ENCODE measurements around the gene MYO5B.
"Not testable (repeated sequence)": the region's sequence is repeated elsewhere in the genome, so short reads cannot be mapped to it uniquely, and the experiment has no call there.

Gene MYO5B

GRCh38 chr18:49846361-49846662 is 348.6 kb downstream of the MYO5B start:
- Histone ChIP-seq H3K9me3 (no peaks in the 10 kb centered on the region), H3K36me3 (replicated peaks) (no peaks in the 10 kb centered on the region; the same call in 1 of the 2 replicates), H3K27me3 (ENCODE audit: low read depth) (no peaks in the 10 kb centered on the region), H3K4me3 (no peak overlapping the region), H3K4me1 (peaks cover 8% of the 10 kb centered on the region)
- no peak for DNase-seq (ENCODE audit: low spot score in 2 of 2)
- in situ Hi-C loops (cut with MboI; ENCODE audit: low sequenced_read_pairs), result no loop called here

- no peak overlapping the region for H3K4me3 ChIP-seq
- DNase-seq (ENCODE audit: low spot score in 2 of 2), result no peak
- peaks cover 8% of the 10 kb centered on the region for H3K4me1 ChIP-seq
- in situ Hi-C loops (cut with MboI; ENCODE audit: low sequenced_read_pairs), result no loop called here
- no peaks in the 10 kb centered on the region for H3K27me3 ChIP-seq (ENCODE audit: low read depth)
- no peaks in the 10 kb centered on the region for H3K9me3 ChIP-seq
- H3K36me3 ChIP-seq (replicated peaks), result peaks cover under 1% of the 10 kb centered on the region; the same call in 1 of the 2 replicates
Observed at GRCh38 chr18:49845629-49846360, 349.2 kb downstream of the MYO5B start.

GRCh38 chr18:49844903-49845302 is 350.0 kb downstream of the MYO5B start:
- in situ Hi-C loops (cut with MboI; ENCODE audit: low sequenced_read_pairs), result no loop called here
- peaks cover 7% of the 10 kb centered on the region for H3K4me1 ChIP-seq
- peaks cover 7% of the 10 kb centered on the region for H3K36me3 ChIP-seq (replicated peaks)
- H3K4me3 ChIP-seq, result no peak overlapping the region
- no peaks in the 10 kb centered on the region for H3K9me3 ChIP-seq
- no peak for DNase-seq (ENCODE audit: low spot score in 2 of 2)
- no peaks in the 10 kb centered on the region for H3K27me3 ChIP-seq (ENCODE audit: low read depth)

- Histone ChIP-seq H3K4me3 (no peak overlapping the region), H3K4me1 (no peaks in the 10 kb centered on the region), H3K36me3 (replicated peaks) (peaks cover 7% of the 10 kb centered on the region), H3K27me3 (ENCODE audit: low read depth) (no peaks in the 10 kb centered on the region), H3K9me3 (no peaks in the 10 kb centered on the region)
- in situ Hi-C loops (cut with MboI; ENCODE audit: low sequenced_read_pairs), result no loop called here
- DNase-seq (ENCODE audit: low spot score in 2 of 2), result no peak
Observed at GRCh38 chr18:49843778-49844625, 350.9 kb downstream of the MYO5B start.

- H3K9me3 ChIP-seq, result no peaks in the 10 kb centered on the region
- H3K36me3 ChIP-seq (replicated peaks), result peaks cover 7% of the 10 kb centered on the region
- no peak overlapping the region for H3K4me3 ChIP-seq
- H3K27me3 ChIP-seq (ENCODE audit: low read depth), result no peaks in the 10 kb centered on the region
- no peak for DNase-seq (ENCODE audit: low spot score in 2 of 2)
- no peaks in the 10 kb centered on the region for H3K4me1 ChIP-seq
- in situ Hi-C loops (cut with MboI; ENCODE audit: low sequenced_read_pairs), result no loop called here
Observed at GRCh38 chr18:49843131-49843530, 351.8 kb downstream of the MYO5B start.

GRCh38 chr18:49842656-49843055 is 352.3 kb downstream of the MYO5B start:
- Histone ChIP-seq H3K4me1 (no peaks in the 10 kb centered on the region), H3K9me3 (no peaks in the 10 kb centered on the region), H3K27me3 (ENCODE audit: low read depth) (no peaks in the 10 kb centered on the region), H3K36me3 (replicated peaks) (peaks cover 7% of the 10 kb centered on the region), H3K4me3 (no peak overlapping the region)
- in situ Hi-C loops (cut with MboI; ENCODE audit: low sequenced_read_pairs), result no loop called here
- no peak for DNase-seq (ENCODE audit: low spot score in 2 of 2)

- in situ Hi-C loops (cut with MboI; ENCODE audit: low sequenced_read_pairs), result no loop called here
- Histone ChIP-seq H3K4me3 (no peak overlapping the region), H3K27me3 (ENCODE audit: low read depth) (no peaks in the 10 kb centered on the region), H3K4me1 (no peaks in the 10 kb centered on the region), H3K36me3 (replicated peaks) (peaks cover 7% of the 10 kb centered on the region), H3K9me3 (no peaks in the 10 kb centered on the region)
- DNase-seq (ENCODE audit: low spot score in 2 of 2), result no peak
Observed at GRCh38 chr18:49841236-49842217, 353.4 kb downstream of the MYO5B start.

GRCh38 chr18:49839012-49839411 is 355.9 kb downstream of the MYO5B start:
- in situ Hi-C loops (cut with MboI; ENCODE audit: low sequenced_read_pairs), result no loop called here
- no peak for DNase-seq (ENCODE audit: low spot score in 2 of 2)
- peaks cover 10% of the 10 kb centered on the region for H3K36me3 ChIP-seq (replicated peaks)
- H3K4me3 ChIP-seq, result no peak overlapping the region
- no peaks in the 10 kb centered on the region for H3K27me3 ChIP-seq (ENCODE audit: low read depth)
- no peaks in the 10 kb centered on the region for H3K9me3 ChIP-seq
- no peaks in the 10 kb centered on the region for H3K4me1 ChIP-seq

GRCh38 chr18:49838381-49838780 is 356.6 kb downstream of the MYO5B start:
- Histone ChIP-seq H3K4me3 (no peak overlapping the region), H3K36me3 (replicated peaks) (peaks cover 10% of the 10 kb centered on the region), H3K4me1 (peaks cover under 1% of the 10 kb centered on the region; the same call in 1 of the 2 replicates), H3K27me3 (ENCODE audit: low read depth) (no peaks in the 10 kb centered on the region), H3K9me3 (no peaks in the 10 kb centered on the region)
- in situ Hi-C loops (cut with MboI; ENCODE audit: low sequenced_read_pairs), result no loop called here
- no peak for DNase-seq (ENCODE audit: low spot score in 2 of 2)

- H3K36me3 ChIP-seq (replicated peaks), result peaks cover 10% of the 10 kb centered on the region
- no peaks in the 10 kb centered on the region for H3K9me3 ChIP-seq
- no peaks in the 10 kb centered on the region for H3K27me3 ChIP-seq (ENCODE audit: low read depth)
- H3K4me1 ChIP-seq, result peaks cover 3% of the 10 kb centered on the region; the same call in 1 of the 2 replicates
- no peak overlapping the region for H3K4me3 ChIP-seq
- in situ Hi-C loops (cut with MboI; ENCODE audit: low sequenced_read_pairs), result no loop called here
- DNase-seq (ENCODE audit: low spot score in 2 of 2), result no peak
Observed at GRCh38 chr18:49837889-49838288, 357.1 kb downstream of the MYO5B start.

GRCh38 chr18:49837316-49837835 is 357.6 kb downstream of the MYO5B start:
- H3K27me3 ChIP-seq (ENCODE audit: low read depth); in situ Hi-C loops (cut with MboI; ENCODE audit: low sequenced_read_pairs); H3K36me3 ChIP-seq (replicated peaks); H3K4me1 ChIP-seq; DNase-seq (ENCODE audit: low spot score in 2 of 2); H3K9me3 ChIP-seq; H3K4me3 ChIP-seq: not testable (repeated sequence)

GRCh38 chr18:49835405-49835804 is 359.5 kb downstream of the MYO5B start:
- Histone ChIP-seq H3K4me3 (no peak overlapping the region), H3K27me3 (ENCODE audit: low read depth) (no peaks in the 10 kb centered on the region), H3K36me3 (replicated peaks) (peaks cover 5% of the 10 kb centered on the region), H3K4me1 (peaks cover 3% of the 10 kb centered on the region; the same call in 1 of the 2 replicates), H3K9me3 (no peaks in the 10 kb centered on the region)
- no peak for DNase-seq (ENCODE audit: low spot score in 2 of 2)
- in situ Hi-C loops (cut with MboI; ENCODE audit: low sequenced_read_pairs), result no loop called here

- peaks cover 3% of the 10 kb centered on the region; the same call in 1 of the 2 replicates for H3K4me1 ChIP-seq
- no peaks in the 10 kb centered on the region for H3K9me3 ChIP-seq
- no peaks in the 10 kb centered on the region for H3K27me3 ChIP-seq (ENCODE audit: low read depth)
- in situ Hi-C loops (cut with MboI; ENCODE audit: low sequenced_read_pairs), result no loop called here
- H3K4me3 ChIP-seq, result no peak overlapping the region
- peaks cover 2% of the 10 kb centered on the region; the same call in 1 of the 2 replicates for H3K36me3 ChIP-seq (replicated peaks)
- DNase-seq (ENCODE audit: low spot score in 2 of 2), result no peak
Observed at GRCh38 chr18:49834258-49834657, 360.7 kb downstream of the MYO5B start.

All from HAP-1 (cell line).